22Rv1 (cell line): ENCODE measurements around the gene ECE1.

Source experiments
- ZFX ChIP-seq: fragments of 450-650 bp; IDR thresholded peaks from 2 replicates; pipeline ENCODE4 v1.6.1; 2017; ENCODE audit warnings: antibody characterized with exemption, borderline replicate concordance
- TF ChIP-seq, protein P1 (sequence below): fragments of 450-650 bp; IDR thresholded peaks from 2 replicates; pipeline ENCODE4 v1.5.1; 2017; ENCODE audit warnings: mild to moderate bottlenecking

GRCh38 chr1:21289127-21289526 lies 1.1 kb downstream of the ECE1 start:
- TF ChIP-seq, protein P1, sequence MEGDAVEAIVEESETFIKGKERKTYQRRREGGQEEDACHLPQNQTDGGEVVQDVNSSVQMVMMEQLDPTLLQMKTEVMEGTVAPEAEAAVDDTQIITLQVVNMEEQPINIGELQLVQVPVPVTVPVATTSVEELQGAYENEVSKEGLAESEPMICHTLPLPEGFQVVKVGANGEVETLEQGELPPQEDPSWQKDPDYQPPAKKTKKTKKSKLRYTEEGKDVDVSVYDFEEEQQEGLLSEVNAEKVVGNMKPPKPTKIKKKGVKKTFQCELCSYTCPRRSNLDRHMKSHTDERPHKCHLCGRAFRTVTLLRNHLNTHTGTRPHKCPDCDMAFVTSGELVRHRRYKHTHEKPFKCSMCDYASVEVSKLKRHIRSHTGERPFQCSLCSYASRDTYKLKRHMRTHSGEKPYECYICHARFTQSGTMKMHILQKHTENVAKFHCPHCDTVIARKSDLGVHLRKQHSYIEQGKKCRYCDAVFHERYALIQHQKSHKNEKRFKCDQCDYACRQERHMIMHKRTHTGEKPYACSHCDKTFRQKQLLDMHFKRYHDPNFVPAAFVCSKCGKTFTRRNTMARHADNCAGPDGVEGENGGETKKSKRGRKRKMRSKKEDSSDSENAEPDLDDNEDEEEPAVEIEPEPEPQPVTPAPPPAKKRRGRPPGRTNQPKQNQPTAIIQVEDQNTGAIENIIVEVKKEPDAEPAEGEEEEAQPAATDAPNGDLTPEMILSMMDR: no peak
- no peak for TF ChIP-seq ZFX
